GM19455 (cell line): Measurements from ENCODE around the gene SLC35B1.
A peak's percentile ranks its signal among the peaks of the same experiment; 100 is the strongest.

Experiments used
- ATAC-seq: cut with Tn5 transposase; IDR thresholded peaks from one replicate; pipeline ENCODE4 v1.9.1; 2021; ENCODE audit not compliant: unreplicated experiment

The SLC35B1 gene, protein sequence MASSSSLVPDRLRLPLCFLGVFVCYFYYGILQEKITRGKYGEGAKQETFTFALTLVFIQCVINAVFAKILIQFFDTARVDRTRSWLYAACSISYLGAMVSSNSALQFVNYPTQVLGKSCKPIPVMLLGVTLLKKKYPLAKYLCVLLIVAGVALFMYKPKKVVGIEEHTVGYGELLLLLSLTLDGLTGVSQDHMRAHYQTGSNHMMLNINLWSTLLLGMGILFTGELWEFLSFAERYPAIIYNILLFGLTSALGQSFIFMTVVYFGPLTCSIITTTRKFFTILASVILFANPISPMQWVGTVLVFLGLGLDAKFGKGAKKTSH

DNA sequence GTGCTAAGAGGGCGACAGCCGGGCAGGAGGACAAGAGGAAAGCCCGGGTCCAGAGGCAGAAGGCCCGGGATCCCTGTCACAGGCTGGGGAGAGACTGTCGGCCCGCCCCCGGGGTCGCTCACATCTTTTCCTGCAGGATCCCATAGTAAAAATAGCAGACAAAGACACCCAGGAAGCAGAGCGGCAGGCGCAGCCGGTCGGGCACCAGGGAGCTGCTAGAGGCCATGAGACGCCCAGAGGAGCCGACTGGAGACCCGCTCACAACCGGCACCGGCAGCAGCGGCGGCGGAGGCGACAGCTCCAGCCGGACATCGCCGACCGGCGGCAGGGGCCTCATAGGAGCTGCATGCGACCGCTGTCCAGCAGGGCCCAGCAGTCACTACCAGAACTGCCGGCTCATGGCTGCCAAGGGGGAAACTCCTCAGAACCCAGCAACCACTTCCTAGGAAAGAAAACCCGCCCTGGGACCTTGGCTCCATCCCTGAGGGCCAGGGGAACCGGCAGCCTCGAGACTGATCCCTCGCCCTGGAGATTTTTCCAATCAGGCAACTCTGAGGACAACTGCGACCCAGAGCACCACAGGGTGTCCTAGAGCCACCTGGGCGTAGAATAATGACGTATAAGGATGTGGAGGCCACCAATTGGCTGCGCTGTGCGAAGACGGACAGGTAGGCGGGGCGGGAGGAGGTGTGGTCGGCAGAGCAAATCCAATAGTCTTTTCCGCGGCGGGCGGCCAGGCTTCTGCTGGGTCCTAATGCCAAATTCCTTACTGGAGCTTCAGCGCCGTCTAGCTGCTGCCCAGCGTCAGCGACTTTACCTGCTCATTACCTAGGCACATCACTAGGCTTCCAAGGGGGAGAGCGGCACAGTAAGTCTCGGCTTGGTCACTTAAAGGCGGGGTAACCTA is at the start of gene SLC35B1:
SLC35B1 (minus strand) TSS at position 357 of the 907 bp plus-strand sequence; CDS start at position 226, 131 bp downstream.
- ATAC-seq, result peak; percentile 94

DNA sequence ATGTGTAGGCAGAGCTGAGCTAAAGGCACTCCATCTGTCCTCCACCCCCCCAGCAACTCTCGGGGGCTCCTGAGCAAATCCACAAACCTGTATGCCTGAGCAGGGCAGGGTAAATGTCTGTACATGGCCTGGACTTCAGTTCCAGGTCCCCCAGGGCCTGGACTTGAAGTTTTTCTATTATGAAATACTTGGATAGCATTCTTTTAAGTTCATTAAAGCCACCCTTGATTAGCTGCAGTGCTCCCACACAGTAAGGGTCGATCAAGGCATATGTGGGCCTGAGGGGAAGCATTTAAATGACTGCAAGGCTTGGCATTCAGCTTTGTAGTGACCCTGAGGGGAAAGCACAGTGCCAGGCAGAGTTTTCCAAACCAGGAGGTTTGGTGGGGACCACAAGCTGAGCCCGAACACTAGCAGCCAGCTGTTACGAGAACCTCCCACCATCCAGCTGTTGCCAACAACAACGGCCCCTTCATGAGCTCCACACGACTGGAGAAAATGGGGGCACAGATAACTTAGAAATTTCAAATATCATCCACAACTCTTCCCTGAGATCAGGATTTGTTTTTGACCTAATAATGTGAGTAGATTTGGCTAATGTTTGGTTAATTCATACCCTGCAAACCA is 49.5 kb upstream of the SLC35B1 start:
- ATAC-seq, result no peak

DNA sequence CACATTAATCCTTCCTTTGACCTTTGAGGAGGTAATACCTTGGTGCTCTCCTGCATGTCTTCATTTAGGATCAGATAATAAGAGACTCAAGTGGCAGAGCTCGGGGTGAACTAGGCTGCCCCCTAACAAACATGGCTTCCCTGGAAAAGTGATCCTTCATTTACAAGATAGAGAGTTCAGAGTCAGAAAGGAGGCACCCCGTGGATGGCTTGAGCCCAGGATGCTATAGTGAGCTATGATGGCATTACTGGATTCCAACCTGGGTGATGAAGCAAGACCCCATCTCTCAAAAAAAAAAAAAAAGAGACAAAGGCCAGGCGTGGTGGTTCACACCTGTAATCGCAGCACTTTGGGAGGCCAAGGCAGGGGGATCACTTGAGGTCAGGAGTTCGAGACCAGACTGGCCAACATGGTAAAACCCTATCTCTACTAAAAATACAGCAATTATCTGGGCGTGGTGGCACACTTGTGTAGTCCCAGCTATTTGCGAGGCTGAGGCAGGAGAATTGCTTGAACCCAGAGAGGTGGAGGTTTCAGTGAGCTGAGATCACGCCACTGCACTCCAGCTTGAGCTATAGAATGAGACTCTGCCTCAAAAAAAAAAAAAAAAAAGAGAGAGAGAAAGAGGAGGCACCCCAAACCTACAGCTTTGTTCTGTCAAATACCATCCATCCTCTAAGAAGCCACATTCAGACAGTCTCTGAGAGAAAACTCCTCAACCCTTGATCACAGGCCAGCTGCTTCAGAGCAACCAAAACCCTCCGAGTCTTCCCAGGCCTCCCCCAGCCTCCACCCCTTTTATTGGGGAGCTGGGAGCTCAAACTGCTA is 48.8 kb upstream of the SLC35B1 start:
- ATAC-seq, result no peak

DNA sequence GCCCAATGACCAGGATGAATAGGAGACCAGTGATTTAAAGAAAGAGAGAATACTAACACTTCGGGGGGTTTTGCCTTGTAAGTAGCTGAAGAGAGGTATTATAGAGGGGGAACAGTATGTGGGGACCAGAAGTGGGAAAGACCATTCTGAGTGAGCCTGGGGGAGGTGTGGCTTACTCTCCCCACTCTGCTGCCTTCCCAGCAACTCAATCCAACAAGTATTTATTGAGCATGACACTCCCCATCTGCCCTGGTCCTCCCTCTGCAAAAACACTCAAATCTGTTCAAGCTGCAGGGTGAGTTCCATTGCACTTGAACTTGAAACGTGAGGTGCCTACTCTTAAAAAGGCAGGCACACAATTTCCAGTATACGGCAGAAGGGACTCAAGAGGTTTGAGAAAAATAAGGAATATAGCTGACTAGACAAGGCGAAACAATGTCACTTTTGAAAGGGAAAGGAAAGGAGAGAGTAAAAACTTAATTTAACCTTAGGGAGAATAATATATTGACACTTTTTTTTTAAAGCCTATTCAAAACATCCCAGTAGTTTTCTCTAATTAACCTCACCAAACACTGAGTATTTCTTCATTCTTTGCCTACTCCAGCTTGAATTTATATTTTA is 48.0 kb upstream of the SLC35B1 start:
- ATAC-seq, result no peak

DNA sequence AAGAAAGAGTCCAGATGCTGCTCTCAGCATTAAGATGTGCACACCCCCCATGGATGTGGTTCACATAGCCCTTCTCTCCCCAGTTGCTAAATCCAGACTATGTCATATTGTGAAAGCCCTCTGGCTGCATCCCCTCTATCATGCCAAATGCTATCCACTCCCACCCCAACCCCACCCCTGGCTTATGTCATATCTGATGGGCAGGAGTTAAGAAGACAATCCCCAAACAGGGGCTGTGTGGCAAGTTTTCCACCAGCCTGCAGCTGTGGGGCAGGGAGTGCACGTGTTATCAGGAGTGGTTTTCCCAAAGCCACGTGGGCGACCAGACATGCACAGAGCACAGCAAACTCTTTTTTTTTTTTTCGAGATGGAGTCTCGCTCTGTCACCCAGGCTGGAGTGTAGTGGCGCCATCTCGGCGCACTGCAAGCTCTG is 46.2 kb upstream of the SLC35B1 start:
- no peak for ATAC-seq

DNA sequence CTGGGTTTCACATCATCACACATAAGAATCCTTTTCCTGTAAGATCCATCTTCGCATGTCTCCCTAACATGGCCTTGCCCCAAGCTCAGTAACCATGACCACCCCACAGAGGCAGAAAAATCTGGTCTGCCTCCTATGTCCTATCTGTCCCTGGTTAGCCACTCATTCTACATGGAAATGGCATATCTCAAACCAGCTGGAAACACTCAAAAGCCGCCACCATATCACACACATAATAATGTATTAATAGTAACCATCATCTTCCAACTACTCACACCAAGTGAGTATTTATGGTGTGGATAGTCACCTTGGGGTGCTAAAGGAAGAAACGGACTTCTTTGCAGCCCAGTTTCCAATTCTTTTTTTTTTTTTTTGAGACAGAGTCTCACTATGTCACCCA is 44.7 kb upstream of the SLC35B1 start:
- no peak for ATAC-seq

DNA sequence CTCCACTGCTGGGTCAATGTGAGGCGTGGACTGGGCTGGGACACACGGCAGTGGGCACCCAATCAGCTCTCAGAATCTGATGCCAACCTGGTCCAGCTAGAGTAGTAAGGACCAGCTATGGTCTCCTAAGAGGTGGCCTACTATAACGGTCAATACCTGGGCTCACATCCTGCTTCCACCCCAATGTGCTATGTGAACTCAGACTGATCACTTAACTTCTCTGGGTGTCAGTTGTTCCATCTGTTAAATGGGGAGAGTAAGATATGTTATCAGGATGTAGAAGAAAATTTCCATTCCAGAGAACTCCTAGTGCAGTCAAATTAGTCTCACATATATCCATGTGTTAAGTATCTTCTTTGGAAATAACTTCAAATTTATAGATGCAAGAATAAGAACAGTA is 42.0 kb upstream of the SLC35B1 start:
- ATAC-seq, result no peak

DNA sequence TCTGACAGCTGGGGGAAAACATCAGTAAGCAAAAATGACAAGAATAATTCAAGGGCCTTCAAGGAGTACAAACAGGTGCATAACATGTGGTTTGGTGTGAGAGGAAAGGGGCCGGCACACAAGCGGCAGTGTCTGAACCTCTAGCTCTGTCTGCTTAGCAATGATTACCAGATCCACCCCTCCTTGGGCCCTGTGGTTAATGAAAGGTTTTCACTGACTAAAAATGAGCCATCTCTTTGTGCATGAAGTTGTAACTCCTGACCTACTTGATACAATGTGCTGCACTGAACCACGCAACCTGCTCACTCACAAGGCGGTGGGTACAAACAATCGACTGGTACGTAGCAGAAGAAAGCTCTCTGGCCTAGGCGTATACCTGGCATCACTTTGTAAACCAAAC is 41.0 kb upstream of the SLC35B1 start:
- ATAC-seq, result peak; percentile 68

DNA sequence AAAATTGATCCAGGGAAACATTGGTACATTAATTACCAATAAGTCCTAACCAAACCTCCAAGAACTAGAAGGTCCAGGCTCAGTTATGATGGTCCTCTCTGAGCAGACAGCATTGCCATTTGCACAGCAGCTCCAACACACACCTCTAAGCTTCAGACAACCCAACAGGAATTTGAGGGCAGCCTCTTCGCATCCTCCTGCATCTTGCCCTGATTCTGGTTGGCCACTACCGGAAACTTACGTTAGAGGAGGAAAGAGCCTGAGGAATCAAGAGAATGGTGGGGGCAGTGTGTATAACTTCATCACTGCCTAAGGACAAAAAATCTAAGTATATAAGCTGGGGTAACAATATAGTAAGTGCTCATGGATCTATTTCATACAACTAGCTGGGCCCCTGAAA is 40.5 kb upstream of the SLC35B1 start:
- no peak for ATAC-seq

DNA sequence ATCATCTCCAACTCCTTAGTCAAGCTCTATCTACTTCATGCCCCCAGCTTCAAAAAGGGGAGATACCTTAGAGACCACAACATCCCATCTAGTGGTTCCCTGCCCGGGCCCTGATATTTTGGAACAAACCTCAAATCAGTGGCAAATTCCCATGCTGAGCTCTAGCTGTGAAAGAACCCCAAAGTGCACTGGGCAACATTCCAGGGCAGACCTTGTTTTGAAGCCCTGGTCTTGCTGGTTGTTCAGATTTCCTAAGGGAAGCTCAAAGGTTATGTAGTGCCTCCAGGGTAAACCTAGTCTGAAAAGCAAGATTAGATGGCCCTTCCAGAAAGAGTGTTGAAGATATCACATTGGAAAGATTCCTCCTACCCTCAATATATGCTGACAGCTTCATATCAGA is 39.9 kb upstream of the SLC35B1 start:
- no peak for ATAC-seq

DNA sequence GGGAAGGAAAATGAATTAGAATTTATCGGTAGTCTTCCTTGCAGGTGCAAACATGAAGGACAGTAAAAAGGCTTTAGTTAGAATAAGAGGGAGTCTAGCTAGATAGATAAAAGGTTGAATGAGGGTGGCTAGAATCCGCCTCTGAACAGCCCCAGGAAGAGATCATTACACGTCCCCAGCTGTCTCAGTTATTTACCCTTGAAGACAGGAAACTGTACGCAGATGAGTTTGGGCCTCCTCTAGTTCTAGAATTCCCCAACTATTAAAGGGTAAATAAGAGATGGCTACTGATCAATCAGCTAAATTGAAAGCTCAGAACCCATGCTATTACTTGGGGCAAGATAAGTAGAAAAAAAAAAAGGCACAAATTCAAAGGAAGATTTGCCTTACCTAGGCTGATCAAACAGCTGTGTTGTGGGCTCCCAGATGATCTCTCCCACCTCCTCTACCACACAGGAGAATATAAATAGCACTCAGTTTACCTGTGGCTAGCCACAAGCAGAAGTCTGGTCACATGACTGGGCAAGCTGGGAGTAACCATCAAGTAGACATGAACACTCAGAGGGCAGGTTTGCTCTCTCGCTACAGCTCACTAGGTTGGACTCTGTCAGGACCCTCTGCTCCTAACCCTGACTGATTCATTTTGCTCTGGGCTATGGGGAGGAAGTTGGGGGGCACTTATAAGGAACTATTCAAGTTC is 39.2 kb upstream of the SLC35B1 start:
- ATAC-seq, result peak; percentile 53

DNA sequence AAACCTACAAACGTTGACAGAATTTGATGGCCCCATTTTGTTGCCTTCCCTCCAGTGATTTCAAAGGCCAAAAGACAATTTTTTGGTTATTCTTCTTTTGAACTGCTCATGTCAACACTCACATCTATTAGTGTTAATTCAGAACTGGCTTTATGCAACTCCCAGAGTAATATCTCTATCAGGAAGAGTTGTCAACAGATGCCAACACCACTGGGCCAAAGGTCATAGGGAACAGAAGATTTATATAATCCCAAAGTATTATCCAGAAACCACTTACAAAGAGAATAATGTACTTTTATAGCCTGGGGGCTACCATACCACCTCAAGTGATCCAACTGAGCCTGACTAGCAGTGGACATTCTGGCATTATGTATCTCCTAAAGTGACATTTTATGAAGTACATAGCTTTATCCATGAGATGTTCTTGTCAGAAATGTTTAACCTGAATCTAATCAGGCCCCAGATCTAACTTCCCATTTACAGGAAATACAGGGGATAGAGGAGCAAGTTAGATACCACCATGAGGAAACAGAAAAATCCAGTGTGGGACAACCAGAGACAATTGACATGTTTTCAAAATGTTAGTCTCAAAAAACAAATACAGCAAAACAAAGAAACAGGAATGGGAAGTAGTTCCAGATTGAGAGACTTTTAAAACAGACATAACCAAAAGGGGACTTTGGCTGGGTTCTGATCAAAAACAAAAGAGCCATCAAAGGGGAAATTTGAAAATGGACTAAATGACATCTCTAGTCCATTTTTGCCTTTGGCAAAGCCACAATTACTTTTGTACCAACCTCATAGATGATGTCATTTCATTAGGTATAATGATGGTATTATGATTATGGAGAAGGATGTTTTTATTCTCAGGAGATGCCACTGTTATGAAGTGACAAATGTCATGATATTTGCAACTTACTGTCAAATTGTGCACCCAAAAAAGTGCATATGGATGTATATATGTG is 37.7 kb upstream of the SLC35B1 start:
- no peak for ATAC-seq

DNA sequence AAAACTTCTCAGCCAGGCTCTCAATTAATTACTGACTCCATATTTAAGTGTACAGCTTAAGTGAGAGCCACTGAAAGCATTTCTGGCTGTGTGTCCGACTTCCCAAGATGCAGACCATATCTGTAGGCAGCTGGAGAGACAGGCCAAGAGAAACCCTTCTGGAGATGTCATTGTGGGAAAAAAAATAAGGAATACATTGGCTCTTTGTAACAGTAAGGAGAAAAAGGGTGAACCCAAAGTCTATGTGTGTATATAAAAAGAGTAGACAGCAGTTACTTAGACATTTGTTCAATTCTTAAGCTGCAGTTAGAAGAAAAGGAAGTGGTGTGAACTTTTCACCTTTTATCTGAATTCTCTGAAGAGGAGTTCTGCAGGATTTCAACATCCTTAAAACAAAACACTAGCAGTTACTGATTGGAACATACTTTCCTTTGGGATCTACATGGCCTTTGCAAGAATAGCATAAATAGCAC is 34.4 kb upstream of the SLC35B1 start:
- no peak for ATAC-seq

DNA sequence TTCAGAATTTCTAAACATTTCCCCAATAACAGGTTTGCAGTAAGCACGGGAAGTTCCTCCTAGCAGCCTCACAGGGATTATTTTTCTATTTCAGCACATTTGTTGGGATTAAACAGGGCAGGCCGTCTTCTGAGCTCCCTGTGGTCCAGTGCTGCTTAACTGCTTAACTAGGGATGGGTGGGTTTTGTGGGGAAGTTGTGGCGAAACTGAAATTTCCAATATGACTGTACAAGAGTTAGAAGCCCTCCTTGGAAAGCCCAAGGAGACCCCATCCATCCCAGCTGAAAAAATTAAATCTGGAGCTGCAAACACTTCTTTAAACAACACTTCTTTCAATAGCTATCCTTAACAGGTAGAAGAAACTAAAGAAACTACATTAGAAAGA is 33.9 kb upstream of the SLC35B1 start:
- no peak for ATAC-seq

DNA sequence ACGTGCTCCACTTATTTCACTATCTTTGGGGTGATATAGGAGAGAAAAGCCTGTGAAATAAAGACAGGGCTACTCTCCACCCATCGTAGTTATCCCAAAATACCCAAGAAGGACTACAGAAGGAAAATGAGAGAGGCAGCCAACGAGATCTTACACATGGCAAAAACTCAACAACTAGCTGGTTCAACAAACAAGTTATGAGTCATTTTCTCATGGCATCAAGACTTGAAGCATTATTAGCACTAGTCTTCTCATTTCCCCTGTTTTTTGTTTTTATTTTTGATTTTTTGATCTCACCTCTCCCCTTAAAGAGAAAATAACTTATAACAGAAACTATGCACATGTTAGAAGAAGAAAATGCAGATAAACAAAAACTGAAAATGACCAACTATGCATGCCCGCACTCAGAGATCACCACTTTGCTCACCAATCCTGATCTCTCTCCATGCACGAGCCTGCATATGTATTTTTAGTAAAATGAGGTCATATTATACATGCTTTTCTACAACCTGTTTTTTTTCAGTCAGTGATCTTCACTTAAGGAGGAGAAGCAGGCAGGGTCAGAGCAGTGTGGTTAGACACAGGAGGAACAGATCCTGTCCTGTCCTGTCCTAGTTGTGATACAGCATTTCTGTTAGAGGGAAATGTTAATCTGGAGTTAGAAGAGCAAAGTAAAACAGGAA is 33.4 kb upstream of the SLC35B1 start:
- no peak for ATAC-seq

DNA sequence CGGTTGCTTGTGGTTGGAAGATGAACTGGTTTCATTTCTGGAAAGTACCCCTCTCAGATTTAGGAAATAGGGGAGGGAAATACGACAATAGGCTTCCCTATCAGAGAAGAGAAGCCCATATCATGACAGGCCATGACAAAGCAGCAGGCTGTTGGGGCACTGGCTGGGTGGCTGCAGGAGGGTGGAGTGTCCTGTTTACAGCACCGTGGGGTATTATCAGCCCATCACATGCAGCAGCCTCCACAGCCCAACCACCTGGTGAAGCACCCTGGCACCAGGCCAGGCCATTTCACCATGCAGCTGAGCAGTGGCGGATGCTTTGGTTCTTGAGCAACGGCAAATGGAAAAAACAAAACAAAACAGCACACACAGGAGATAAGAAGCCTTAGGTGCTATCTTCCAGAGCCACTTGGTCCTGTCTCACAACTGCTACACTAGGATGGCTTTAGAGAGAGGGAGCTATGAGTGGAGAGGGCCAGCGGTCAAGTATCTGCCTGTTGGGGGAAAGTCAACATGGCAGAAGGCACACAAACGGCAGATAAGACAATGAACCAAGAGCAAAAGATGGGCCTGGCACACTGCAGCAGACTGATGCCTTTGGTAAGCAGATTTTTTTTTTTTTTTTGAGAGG is 32.0 kb upstream of the SLC35B1 start:
- ATAC-seq, result no peak

DNA sequence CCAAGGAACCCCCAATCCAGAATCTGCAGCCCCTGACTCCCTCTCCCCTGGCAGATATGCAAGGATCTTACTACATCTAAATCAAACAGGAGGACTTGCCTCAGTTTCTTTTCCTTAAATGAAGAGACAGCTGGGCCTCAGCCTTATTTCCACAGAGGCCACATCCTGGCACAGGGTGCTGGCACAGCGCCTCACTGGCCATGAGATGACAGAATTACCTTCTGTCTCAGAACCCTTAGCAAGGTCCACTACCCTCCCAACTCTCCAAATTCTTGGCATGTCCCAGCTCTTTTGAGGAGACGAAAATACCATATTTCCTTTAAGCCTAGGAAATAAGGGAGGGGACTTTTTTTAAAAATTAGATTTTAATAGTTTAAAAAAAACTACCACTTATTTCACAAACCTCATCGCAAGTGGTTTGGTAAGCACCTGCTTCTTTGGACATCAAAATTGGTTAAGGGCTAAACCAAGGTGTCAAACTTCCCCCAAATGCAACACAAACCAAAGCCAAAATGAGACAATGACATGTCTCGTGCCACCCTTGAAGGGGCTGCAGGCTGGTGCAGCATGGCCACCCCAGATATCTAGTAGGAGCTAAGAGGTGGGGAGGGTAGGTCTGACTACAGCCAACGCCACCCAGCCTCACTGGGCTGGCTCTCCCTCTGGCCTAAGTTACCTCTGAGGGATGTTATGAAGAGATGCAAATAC is 30.8 kb upstream of the SLC35B1 start:
- ATAC-seq, result no peak
